PFSK-1 (cell line): ENCODE results near the gene CST9.

Experiments
- FOXP2 ChIP-seq: optimal IDR thresholded peaks from 2 replicates; pipeline ENCODE3; 2011; ENCODE audit warnings: borderline replicate concordance, control low read depth, inconsistent platforms; ENCODE audit not compliant: insufficient read depth; ENCODE audit errors: extremely low read length, extremely low read depth
- POLR2AphosphoS5 ChIP-seq: IDR thresholded peaks from 2 replicates; pipeline ENCODE4 v1.6.1; 2012; ENCODE audit warnings: low read depth, mild to moderate bottlenecking, control low read depth, low read length, moderate library complexity
- REST ChIP-seq, 2 experiments: IDR thresholded peaks; 2 replicates each; pipeline versions ENCODE4 v1.6.1 to v1.8.0; 2011 to 2012; ENCODE audit warnings: low read depth in 2 of 2, low read length in 2 of 2, control low read depth in 1 of 2, inconsistent platforms in 1 of 2, mild to moderate bottlenecking in 1 of 2, moderate library complexity in 1 of 2; ENCODE audit not compliant: insufficient read depth in 1 of 2
- SIN3A ChIP-seq: IDR thresholded peaks from 2 replicates; pipeline ENCODE4 v1.6.1; 2012; ENCODE audit warnings: mild to moderate bottlenecking, low read length, moderate library complexity, borderline replicate concordance; ENCODE audit not compliant: insufficient read depth
- TAF1 ChIP-seq: IDR thresholded peaks from 2 replicates; pipeline ENCODE4 v1.6.1; 2012; ENCODE audit warnings: low read length, control low read depth, borderline replicate concordance; ENCODE audit not compliant: insufficient read depth

CST9 gene

GRCh38 chr20:23629542-23630391 lies 24.1 kb upstream of the CST9 start:
- TF ChIP-seq REST (IDR thresholded peaks at IDR 0.05; ENCODE audit: insufficient read depth in 1 of 2, low read depth in 2 of 2, low read length in 2 of 2) (no peak), FOXP2 (no peak), SIN3A (no peak), POLR2AphosphoS5 (no peak), TAF1 (no peak)

GRCh38 chr20:23629017-23629541 lies 23.4 kb upstream of the CST9 start:
- TF ChIP-seq REST (IDR thresholded peaks at IDR 0.05; ENCODE audit: insufficient read depth in 1 of 2, low read depth in 2 of 2, low read length in 2 of 2) (no peak), POLR2AphosphoS5 (no peak), SIN3A (no peak), FOXP2 (no peak), TAF1 (no peak)

- TF ChIP-seq SIN3A (no peak), POLR2AphosphoS5 (no peak), TAF1 (no peak), REST (IDR thresholded peaks at IDR 0.05; ENCODE audit: insufficient read depth in 1 of 2, low read depth in 2 of 2, low read length in 2 of 2) (no peak), FOXP2 (no peak)
These were observed 22.8 kb upstream of the CST9 start for GRCh38 chr20:23628402-23629016.

GRCh38 chr20:23627501-23627900 lies 21.8 kb upstream of the CST9 start:
- TF ChIP-seq SIN3A: no peak
- TF ChIP-seq POLR2AphosphoS5: no peak
- TF ChIP-seq REST (IDR thresholded peaks at IDR 0.05; ENCODE audit: insufficient read depth in 1 of 2, low read depth in 2 of 2, low read length in 2 of 2): no peak
- no peak for TF ChIP-seq TAF1
- no peak for TF ChIP-seq FOXP2
